Hematopoietic multipotent progenitor cell treated with erythropoietin and hydrocortisone succinate and interleukin-3 and kit ligand, for 8 days (in vitro differentiated cells): Measurements from ENCODE around the gene FAM217A.

Source experiments
- DNase-seq: peaks from one replicate; pipeline ENCODE4 v3.0.0-alpha.2; 2015

FAM217A gene

GRCh38 chr6:4021133-4021853 lies 57.6 kb downstream of the FAM217A start:
- peak; percentile 97 for DNase-seq

- DNase-seq = no peak
Measured at GRCh38 chr6:4020822-4021132, 58.2 kb downstream of the FAM217A start.

- DNase-seq = no peak
Measured at GRCh38 chr6:4018924-4019236, 60.1 kb downstream of the FAM217A start.
